ENCODE results near the gene C19orf38. TPM values are rescaled to one million over a fixed set of nuclear protein-coding genes. Genes with fewer than 3 reads are reported as not detected.
"Not testable (repeated sequence)": the region's sequence is repeated elsewhere in the genome, so short reads cannot be mapped to it uniquely, and the experiment has no call there.

The C19orf38 gene
- total RNA-seq, 1 donor from 2014 or later = 0.26 TPM

- TF ChIP-seq CTCF (IDR thresholded peaks at IDR 0.05; ENCODE audit: insufficient read depth, low read length, severe bottlenecking) = no peak
- Histone ChIP-seq H3K27me3 (ENCODE audit: control insufficient read depth, insufficient read depth, low read length) (no peaks in the 10 kb centered on the region), H3K36me3 (ENCODE audit: control insufficient read depth, insufficient read depth, low read length) (peaks cover 14% of the 10 kb centered on the region), H3K4me3 (ENCODE audit: low read depth, low read length) (no peak overlapping the region)
- DNase-seq (ENCODE audit: low read depth) (no peak), FAIRE-seq (no peak)
These were observed 16.0 kb upstream of the C19orf38 start for GRCh38 chr19:10831987-10832938.

GRCh38 chr19:10832939-10833296 lies 15.3 kb upstream of the C19orf38 start:
- Histone ChIP-seq H3K27me3 (ENCODE audit: control insufficient read depth, insufficient read depth, low read length) (no peaks in the 10 kb centered on the region), H3K4me3 (ENCODE audit: low read depth, low read length) (no peak overlapping the region), H3K36me3 (ENCODE audit: control insufficient read depth, insufficient read depth, low read length) (peaks cover 14% of the 10 kb centered on the region)
- DNase-seq (ENCODE audit: low read depth) (no peak), FAIRE-seq (no peak)
- no peak for TF ChIP-seq CTCF (IDR thresholded peaks at IDR 0.05; ENCODE audit: insufficient read depth, low read length, severe bottlenecking)

GRCh38 chr19:10835089-10835753 lies 13.0 kb upstream of the C19orf38 start:
- Histone ChIP-seq H3K4me3 (ENCODE audit: low read depth, low read length) (peak overlapping the region; percentile 55), H3K36me3 (ENCODE audit: control insufficient read depth, insufficient read depth, low read length) (peaks cover 8% of the 10 kb centered on the region), H3K27me3 (ENCODE audit: control insufficient read depth, insufficient read depth, low read length) (no peaks in the 10 kb centered on the region)
- no peak for TF ChIP-seq CTCF (IDR thresholded peaks at IDR 0.05; ENCODE audit: insufficient read depth, low read length, severe bottlenecking)
- FAIRE-seq (no peak), DNase-seq (ENCODE audit: low read depth) (peak; percentile 97)

GRCh38 chr19:10835754-10836478 lies 12.3 kb upstream of the C19orf38 start, which contains the start of gene TMED1:
TMED1 (minus strand) TSS chr19:10836212; CDS start chr19:10836191, 21 bp downstream.
- Histone ChIP-seq H3K27me3 (ENCODE audit: control insufficient read depth, insufficient read depth, low read length) (no peaks in the 10 kb centered on the region), H3K4me3 (ENCODE audit: low read depth, low read length) (peak within 1 kb of the TSS; percentile 55), H3K36me3 (ENCODE audit: control insufficient read depth, insufficient read depth, low read length) (peaks cover 3% of the 10 kb centered on the region)
- DNase-seq (ENCODE audit: low read depth) = peak; percentile 86
- TF ChIP-seq CTCF (IDR thresholded peaks at IDR 0.05; ENCODE audit: insufficient read depth, low read length, severe bottlenecking) = peak; percentile 26
- no peak for FAIRE-seq

GRCh38 chr19:10836479-10837330 lies 11.5 kb upstream of the C19orf38 start:
- Histone ChIP-seq H3K27me3 (ENCODE audit: control insufficient read depth, insufficient read depth, low read length) (no peaks in the 10 kb centered on the region), H3K36me3 (ENCODE audit: control insufficient read depth, insufficient read depth, low read length) (peaks cover 2% of the 10 kb centered on the region), H3K4me3 (ENCODE audit: low read depth, low read length) (peak overlapping the region; percentile 55)
- no peak for TF ChIP-seq CTCF (IDR thresholded peaks at IDR 0.05; ENCODE audit: insufficient read depth, low read length, severe bottlenecking)
- FAIRE-seq (no peak), DNase-seq (ENCODE audit: low read depth) (no peak)

GRCh38 chr19:10837649-10838048 lies 10.6 kb upstream of the C19orf38 start:
- not testable (repeated sequence) for FAIRE-seq

More at GRCh38 chr19:10837649-10838048, 10.6 kb upstream of the C19orf38 start:
- not testable (repeated sequence) for H3K27me3 ChIP-seq (ENCODE audit: control insufficient read depth, insufficient read depth, low read length); DNase-seq (ENCODE audit: low read depth); H3K4me3 ChIP-seq (ENCODE audit: low read depth, low read length); H3K36me3 ChIP-seq (ENCODE audit: control insufficient read depth, insufficient read depth, low read length)

Data from bronchial epithelial cell (primary cell).